Measurements from ENCODE around the gene MYCN.
"Not testable (repeated sequence)": the region's sequence is repeated elsewhere in the genome, so short reads cannot be mapped to it uniquely, and the experiment has no call there.

Gene MYCN

DNA sequence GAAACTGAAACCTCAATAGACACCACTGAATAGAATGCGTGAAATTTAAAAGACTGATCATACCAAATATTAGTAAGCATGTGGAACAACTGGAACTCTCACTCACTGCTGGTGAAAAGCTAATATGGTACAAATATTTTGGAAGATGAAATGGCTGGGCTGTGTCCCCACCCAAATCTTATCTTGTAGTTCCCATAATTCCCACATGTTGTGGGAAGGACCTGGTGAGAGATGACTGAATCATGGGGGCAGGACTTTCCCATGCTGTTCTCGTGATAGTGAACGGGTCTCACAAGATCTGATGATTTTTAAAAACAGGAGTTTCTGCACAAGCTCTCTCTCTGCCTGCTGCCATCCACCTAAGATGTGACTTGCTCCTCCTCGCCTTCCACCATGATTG lies 32.0 kb upstream of the MYCN start:
- DNase-seq, result no peak

- no peak for DNase-seq
These were observed 31.2 kb upstream of the MYCN start for GRCh38 chr2:15909157-15909556.

GRCh38 chr2:15909736-15910135 lies 30.6 kb upstream of the MYCN start:
- no peak for DNase-seq

GRCh38 chr2:15911270-15911669 lies 29.1 kb upstream of the MYCN start:
- not testable (repeated sequence) for DNase-seq

DNA sequence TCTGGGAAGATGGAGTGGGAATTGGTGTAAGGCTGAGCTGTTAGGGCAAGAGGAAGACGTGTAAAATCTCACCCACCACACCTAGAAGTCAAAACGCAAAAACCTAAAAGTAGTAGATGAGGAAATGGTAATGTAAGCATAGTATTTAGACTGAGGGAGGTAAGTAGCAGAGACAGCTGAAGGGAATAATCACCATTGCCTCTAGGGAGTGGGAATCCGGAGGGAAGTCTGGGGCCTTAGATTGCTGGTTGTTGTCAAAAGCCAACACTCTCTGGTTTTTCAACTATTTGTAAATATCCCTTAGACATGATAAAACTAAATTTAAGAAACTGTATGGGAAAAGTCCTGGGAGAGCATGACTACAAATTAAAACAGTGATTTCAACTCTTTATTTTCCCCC lies 28.7 kb upstream of the MYCN start:
- no peak for DNase-seq

GRCh38 chr2:15912203-15912602 lies 28.1 kb upstream of the MYCN start:
- DNase-seq, result peak in 1 of 2 experiments; percentile 52

DNA sequence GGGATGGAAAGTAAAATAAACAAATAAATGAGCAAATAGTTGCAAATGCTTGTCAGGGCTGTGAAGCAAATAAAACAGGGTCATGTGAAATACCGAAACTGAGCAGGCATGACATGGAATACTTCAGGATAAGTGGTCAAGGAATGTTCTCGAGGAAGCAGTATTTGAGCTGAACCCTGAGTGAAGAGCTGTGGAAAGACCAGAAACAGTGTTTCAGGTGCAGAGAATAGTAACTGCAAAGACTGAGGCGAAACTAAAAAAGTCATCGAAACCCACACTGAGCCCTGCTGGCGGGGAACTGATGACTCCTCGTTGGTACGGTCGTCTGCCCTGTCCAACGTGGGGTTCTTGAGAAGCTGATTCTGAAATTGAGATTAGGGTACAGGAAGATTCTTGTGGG lies 27.2 kb upstream of the MYCN start:
- DNase-seq, result no peak

GRCh38 chr2:15914596-15915385 lies 25.6 kb upstream of the MYCN start:
- DNase-seq, result no peak

DNA sequence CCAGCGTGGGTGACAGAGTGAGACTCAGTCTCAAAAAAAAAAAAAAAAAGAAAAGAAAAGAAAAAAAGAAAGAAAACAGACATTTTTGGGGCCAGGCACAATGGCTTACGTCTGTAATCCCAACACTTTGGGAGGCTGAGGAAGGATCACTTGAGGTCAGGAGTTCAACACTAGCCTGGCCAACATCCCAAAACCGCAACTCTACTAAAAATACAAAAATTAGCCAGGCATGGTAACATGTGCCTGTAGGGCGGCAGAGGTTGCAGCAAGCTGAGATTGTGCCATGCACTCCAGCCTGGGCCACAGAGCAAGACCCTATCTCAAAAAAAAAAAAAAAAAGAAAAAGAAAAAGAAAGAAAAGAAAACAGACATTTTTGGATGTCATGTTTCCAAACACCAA lies 24.8 kb upstream of the MYCN start:
- not testable (repeated sequence) for DNase-seq

DNA sequence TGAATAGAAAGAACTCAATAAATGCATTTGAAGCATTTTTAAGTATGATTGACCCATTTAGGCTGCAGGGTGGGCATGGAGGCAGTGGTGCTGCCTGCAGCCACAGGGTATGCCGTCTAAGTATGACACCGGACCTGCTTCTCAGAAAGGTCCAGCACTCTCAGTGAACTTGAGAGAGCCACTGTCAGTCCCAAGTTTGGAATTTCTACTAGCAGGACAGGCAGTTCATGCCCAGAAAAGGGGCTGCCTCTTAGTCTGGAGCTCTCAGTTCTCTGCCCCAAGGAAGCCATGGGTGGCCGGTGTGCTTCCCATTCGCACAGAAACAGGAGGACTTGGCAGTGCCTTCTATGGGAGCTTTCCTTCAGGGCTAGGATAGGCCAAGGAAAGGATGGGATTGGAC lies 24.0 kb upstream of the MYCN start:
- no peak for DNase-seq

DNA sequence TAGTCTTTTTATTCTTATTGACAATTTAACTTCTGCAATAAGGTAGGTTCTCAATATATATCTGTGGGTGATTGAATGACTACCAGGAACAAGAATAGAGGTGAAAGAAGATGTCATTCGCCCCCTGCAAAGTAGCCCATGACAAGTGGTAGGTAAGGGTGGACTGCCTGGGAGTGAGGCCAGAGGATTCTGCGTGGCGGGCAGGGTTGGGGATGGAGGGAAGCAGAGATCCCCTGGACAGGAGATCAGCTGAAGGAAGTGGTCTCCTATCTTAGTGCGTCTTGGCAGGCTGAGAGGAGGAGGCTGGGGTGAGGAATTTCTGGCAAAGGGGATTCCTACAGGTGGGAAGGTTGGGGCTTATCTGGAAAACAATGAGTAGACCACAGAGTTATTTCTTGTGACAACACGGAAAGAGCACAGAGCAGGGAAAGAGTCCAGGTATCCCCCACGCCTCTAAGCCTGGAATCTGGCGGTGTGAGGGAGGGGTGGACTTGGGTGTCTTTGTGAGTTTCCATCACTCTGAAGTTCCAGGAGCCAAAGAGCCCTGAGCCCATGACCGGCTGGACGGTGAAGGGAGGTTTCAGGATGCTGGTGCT lies 21.5 kb upstream of the MYCN start:
- no peak for DNase-seq

DNA sequence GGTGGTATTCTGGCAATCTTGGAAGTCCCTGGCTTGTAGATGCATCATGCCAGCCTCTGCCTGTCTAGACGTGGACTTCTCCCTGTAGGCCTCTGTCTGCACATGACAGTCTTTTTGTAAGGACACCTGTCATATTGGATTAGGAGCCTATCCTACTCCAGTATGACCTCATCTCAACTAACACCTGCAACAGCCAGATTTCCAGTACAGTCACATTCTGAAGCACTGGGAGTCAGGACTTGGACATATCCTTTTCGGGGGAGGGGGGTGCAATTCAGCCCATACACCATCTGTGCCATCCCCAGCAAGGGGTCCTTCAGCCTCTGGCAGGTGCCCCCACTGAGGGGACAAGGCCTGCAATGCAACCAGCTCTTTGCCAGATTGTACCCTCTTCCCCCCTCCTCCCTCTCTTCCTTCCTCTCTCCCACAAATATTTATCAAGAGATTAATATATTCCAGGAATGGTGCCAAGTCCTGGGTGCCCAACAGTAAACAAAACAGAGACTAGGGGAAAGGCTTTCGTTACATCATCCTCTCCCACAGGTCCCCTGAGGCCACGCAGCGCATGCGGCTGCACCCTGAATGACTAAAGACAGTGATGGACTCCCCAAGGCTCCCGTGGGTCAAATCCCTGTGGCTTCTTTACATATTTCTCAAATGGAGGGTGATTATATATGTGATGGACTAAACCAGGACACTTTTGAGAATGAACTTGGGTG lies 20.5 kb upstream of the MYCN start:
- no peak for DNase-seq

- DNase-seq, result no peak
These were observed 19.7 kb upstream of the MYCN start for GRCh38 chr2:15920696-15921095.

DNA sequence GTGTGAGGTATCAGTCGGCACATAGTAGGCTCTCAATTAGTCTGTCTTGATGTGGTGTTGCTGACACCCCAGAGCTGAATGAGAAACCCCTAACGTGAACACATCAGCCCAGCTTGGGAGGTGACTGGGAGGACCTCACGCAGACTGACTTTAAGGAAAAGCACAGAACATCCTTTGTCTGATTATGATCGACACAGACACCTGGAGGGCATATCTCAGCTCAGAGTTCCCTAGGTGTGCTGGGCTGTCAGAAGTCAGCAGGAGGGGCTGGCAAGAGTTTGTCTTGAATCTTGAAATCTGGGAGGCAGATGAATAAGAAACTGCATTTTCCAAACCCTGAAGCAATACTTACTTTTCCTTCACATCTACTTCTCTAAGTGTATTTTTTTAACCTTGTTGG lies 16.8 kb upstream of the MYCN start:
- no peak for DNase-seq

- DNase-seq, result no peak
These were observed 14.5 kb upstream of the MYCN start for GRCh38 chr2:15925819-15926218.

- no peak for DNase-seq
These were observed 14.1 kb upstream of the MYCN start for GRCh38 chr2:15926252-15926651.

DNA sequence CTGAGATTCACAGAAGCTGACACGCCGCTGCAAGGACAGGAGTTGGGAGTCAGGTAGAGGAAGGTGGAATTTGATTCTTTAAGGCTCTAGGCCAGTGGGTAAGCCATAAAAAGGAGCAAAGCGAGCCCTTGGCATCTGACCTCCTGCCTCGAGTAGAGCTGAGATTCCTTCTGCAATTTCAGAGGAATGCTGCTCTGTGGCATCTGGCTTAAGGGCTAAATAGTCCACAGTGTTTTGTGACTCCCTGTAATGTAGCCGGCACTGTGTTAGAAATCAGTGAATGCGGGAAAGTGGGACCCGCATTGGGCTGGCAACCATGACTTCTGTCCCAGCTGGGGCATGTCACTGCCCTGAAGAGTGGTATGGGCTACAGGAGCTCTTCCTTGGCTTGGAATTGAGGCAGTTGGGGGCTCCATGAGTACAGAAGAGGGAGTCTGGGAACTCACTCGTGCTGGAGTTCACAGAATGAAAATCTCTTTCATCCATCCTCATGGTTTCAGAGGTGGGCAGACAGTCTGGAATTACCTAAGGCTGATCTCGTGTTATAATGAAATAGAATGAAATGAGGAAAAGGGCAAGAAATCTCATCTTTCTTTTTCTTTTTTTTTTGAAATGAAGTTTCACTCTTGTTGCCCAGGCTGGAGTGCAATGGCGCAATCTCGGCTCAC lies 12.7 kb upstream of the MYCN start:
- DNase-seq, result no peak

- not testable (repeated sequence) for DNase-seq
These were observed 11.3 kb upstream of the MYCN start for GRCh38 chr2:15929008-15929407.

- no peak for DNase-seq
These were observed 10.5 kb upstream of the MYCN start for GRCh38 chr2:15929861-15930260.

DNA sequence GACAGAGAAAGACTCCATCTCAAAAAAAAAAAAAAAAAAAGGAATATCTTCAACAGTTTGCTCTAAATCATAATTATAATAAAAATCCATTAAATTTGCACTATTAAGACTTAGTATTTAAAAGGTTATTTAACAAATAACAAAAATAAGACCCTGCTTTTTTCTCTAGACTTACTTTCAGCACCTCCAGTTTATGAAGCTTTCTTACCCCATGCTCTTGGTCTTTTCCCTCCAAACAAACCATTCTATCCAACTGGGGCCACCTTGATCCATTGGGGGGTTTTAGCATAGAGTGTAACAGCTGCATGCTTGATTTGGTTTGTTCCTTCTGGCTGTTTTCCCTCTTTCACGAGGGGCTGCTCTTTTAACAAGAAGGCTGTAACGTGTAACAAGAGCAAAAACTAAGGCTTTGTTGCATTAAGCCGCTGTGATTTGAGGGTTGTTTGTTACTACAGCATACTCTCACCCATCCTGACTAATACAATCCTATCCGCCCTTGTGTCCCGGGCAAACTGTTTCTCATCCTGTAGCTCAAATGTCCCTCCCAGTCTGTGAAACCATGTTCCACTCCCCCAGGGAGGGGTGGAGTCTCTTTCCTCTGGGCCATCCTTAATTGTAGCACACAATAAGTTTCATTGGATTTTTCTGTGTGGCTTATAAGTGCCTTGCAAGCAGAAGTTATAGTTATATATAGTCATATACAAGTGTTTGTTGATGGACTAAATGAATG lies 9.6 kb upstream of the MYCN start:
- DNase-seq, result no peak

DNA sequence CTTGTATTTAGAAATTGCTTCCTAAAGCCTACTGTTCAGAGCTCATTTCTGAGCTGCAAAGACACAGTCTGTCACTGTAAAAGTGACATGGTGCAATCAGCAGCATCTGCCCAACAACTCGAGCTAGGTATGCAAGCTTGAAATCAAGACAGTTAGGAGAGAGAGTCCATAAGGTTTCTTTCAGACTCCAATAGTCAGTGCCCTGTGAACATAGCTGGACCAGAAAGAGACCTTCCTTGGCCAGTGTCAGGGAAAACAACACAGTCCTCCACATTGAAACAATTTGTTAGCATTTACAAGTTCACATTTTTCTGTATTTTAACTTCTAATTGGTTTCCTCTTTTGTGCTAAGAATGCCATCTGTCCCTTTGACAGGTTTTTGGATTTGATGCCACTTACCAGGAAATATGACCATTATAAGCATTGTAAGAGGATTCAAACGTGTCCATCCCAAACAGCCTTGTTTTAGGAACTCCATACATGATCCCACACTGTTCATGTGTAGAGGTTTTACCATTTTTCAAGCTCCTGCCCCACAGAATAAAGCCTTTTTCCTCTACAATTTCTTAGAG lies 8.9 kb upstream of the MYCN start:
- DNase-seq, result no peak

DNA sequence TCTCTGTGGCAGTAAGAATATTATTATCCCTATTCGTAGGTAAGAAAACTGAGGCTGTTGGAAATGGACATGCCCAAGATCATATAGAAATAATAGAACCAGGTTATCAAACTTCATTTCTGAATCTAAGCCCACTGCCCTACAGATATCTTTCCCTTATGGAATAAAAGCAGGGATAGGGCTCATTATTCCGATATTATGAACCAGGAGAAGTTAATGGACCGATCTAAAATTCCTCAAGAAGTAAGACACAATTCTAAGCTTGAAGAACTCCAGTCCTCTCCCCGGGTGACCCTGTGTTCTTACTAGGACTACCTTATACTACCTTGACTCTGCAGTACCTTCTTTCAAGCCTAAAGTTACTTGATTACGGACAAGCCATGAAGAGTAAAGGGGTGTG lies 8.4 kb upstream of the MYCN start:
- no peak for DNase-seq
